LNCaP clone FGC (cell line): ENCODE measurements around the gene KIAA1328.
A peak's percentile ranks its signal among the peaks of the same experiment; 100 is the strongest.

Experiments
- DNase-seq: peaks from one replicate; pipeline ENCODE4 v3.0.0-alpha.2; 2011; ENCODE audit warnings: low read depth
- H3K4me3 ChIP-seq: 2 replicates; pipeline ENCODE4 v1.5.1; 2011; ENCODE audit warnings: mild to moderate bottlenecking, low read depth, low read length, control low read depth
- CTCF ChIP-seq: IDR thresholded peaks from 2 replicates; pipeline ENCODE4 v1.5.1; 2012; ENCODE audit warnings: mild to moderate bottlenecking; ENCODE audit not compliant: control insufficient read depth, insufficient read depth; ENCODE audit errors: extremely low read depth

Gene KIAA1328

GRCh38 chr18:37222354-37222998 is 393.5 kb downstream of the KIAA1328 start:
- H3K4me3 ChIP-seq = no peak overlapping the region
- no peak for DNase-seq
- TF ChIP-seq CTCF = no peak

GRCh38 chr18:37222999-37223378 is 394.1 kb downstream of the KIAA1328 start:
- no peak for TF ChIP-seq CTCF
- H3K4me3 ChIP-seq = no peak overlapping the region
- DNase-seq = no peak

GRCh38 chr18:37225279-37225678 is 396.4 kb downstream of the KIAA1328 start:
- H3K4me3 ChIP-seq = no peak overlapping the region
- no peak for DNase-seq
- no peak for TF ChIP-seq CTCF

GRCh38 chr18:37230768-37231167 is 401.8 kb downstream of the KIAA1328 start:
- no peak overlapping the region for H3K4me3 ChIP-seq
- no peak for DNase-seq
- TF ChIP-seq CTCF = no peak

GRCh38 chr18:37231251-37231650 is 402.3 kb downstream of the KIAA1328 start:
- no peak for TF ChIP-seq CTCF
- DNase-seq = peak; percentile 54

GRCh38 chr18:37235583-37235982 is 406.7 kb downstream of the KIAA1328 start:
- no peak for TF ChIP-seq CTCF
- no peak for DNase-seq
- H3K4me3 ChIP-seq = no peak overlapping the region

More at GRCh38 chr18:37231251-37231650, 402.3 kb downstream of the KIAA1328 start:
- H3K4me3 ChIP-seq = no peak overlapping the region
